K562 (cell line): Measurements from ENCODE around the gene CEP162. TPM values are rescaled to one million over a fixed set of nuclear protein-coding genes. Genes with fewer than 3 reads are reported as not detected.

ENCODE experiments used
- ATAC-seq: fragments of 200-7000 bp; cut with Tn5 transposase; 3 replicates; pipeline ENCODE4 v1.9.1; 2020; ENCODE audit warnings: moderate library complexity
- BruUV-seq: library from RNA; stranded (reverse); fragments of 400-500 nt; replicated peaks from 2 replicates; lab custom pipeline; 2021; lab: Mats Ljungman, UMichigan
- CTCF ChIA-PET: fragments of 300-600 bp; formaldehyde crosslinking; extraction: SDS; loops from one replicate; lab custom pipeline; 2021; ENCODE audit warnings: low intra/inter-chr PET ratio; lab: Yijun Ruan, JAX
- POLR2A ChIA-PET: fragments of 300-600, 350-650 bp; sonication (Branson Sonifier 250); formaldehyde crosslinking; extraction: SDS; loops from one replicate; lab custom pipeline; 2021; ENCODE audit warnings: antibody characterized with exemption, inconsistent platforms; lab: Yijun Ruan, JAX
- DNase-seq, 4 experiments: peaks; one replicate each; pipeline versions ENCODE4 v3.0.0 to v3.0.0-alpha.2; 2011 to 2018; ENCODE audit warnings: low spot score in 3 of 4, mixed read lengths in 3 of 4; ENCODE audit errors: extremely low read depth in 1 of 4
- FAIRE-seq: peaks from 2 replicates; lab custom pipeline; 2011; peaks lifted over from hg19 to GRCh38; lab: Jason Lieb, UNC
- H2AFZ ChIP-seq: 2 replicates; pipeline ENCODE4 v1.6.0; 2011; ENCODE audit warnings: low read depth, low read length, control low read depth, inconsistent platforms
- H3K27ac ChIP-seq: fragments of 200-600 bp; 3 replicates; pipeline ENCODE4 v1.8.0; 2011; ENCODE audit warnings: low read depth, mild to moderate bottlenecking, control low read depth, inconsistent platforms, low read length, moderate library complexity, mixed read lengths; ENCODE audit errors: extremely low read depth
- H3K27me3 ChIP-seq, 2 experiments: fragments of 300-600 bp in 1 of 2; 2 replicates in 1 of 2; 3 replicates in 1 of 2; pipeline versions ENCODE4 v1.6.0 to v1.8.0; 2011; ENCODE audit warnings: inconsistent platforms in 2 of 2, low read length in 2 of 2, mild to moderate bottlenecking in 1 of 2, mixed read lengths in 1 of 2, moderate library complexity in 1 of 2; ENCODE audit not compliant: control insufficient read depth in 2 of 2, insufficient read depth in 2 of 2
- H3K36me3 ChIP-seq: fragments of 300-600 bp; 3 replicates; pipeline ENCODE4 v1.8.0; 2011; ENCODE audit warnings: mild to moderate bottlenecking, low read length, inconsistent platforms; ENCODE audit not compliant: control insufficient read depth, insufficient read depth
- H3K4me1 ChIP-seq, 2 experiments: fragments of 200-600 bp in 1 of 2; replicated peaks in 1 of 2; 2 replicates in 1 of 2; 3 replicates in 1 of 2; pipeline versions ENCODE4 v1.5.1 to v1.8.0; 2011; ENCODE audit warnings: inconsistent platforms in 2 of 2, low read length in 2 of 2, mild to moderate bottlenecking in 1 of 2, mixed read lengths in 1 of 2, moderate library complexity in 1 of 2; ENCODE audit not compliant: control insufficient read depth in 2 of 2, insufficient read depth in 2 of 2
- H3K4me2 ChIP-seq: 2 replicates; pipeline ENCODE4 v1.6.1; 2011; ENCODE audit warnings: low read length, control low read depth, inconsistent platforms, mixed read lengths; ENCODE audit not compliant: insufficient read depth
- H3K4me3 ChIP-seq: fragments of 200-600 bp; sonication (generic), shearing (Covaris generic); 2 replicates; pipeline ENCODE4 v1.5.1; 2016; ENCODE audit warnings: control low read depth, inconsistent platforms
- H3K79me2 ChIP-seq: fragments of 200-600 bp; 3 replicates; pipeline ENCODE4 v1.8.0; 2011; ENCODE audit warnings: low read length, inconsistent platforms; ENCODE audit not compliant: control insufficient read depth, insufficient read depth
- H3K9ac ChIP-seq, 2 experiments: 2 replicates each; pipeline versions ENCODE4 v1.6.0 to v1.6.1; 2011; ENCODE audit warnings: low read depth in 2 of 2, low read length in 2 of 2, control low read depth in 1 of 2, inconsistent platforms in 1 of 2, mild to moderate bottlenecking in 1 of 2, mixed read lengths in 1 of 2; ENCODE audit not compliant: insufficient read depth in 1 of 2
- H3K9me1 ChIP-seq: one replicate; pipeline ENCODE4 v1.6.0; 2011; ENCODE audit warnings: inconsistent platforms, mild to moderate bottlenecking, low read length, moderate library complexity; ENCODE audit not compliant: control insufficient read depth, insufficient read depth
- H3K9me3 ChIP-seq: replicated peaks from 2 replicates; pipeline ENCODE4 v1.5.1; 2011; ENCODE audit warnings: low read depth, low read length, inconsistent platforms; ENCODE audit not compliant: control insufficient read depth, insufficient read depth
- H4K20me1 ChIP-seq: replicated peaks from 2 replicates; pipeline ENCODE4 v1.6.1; 2011; ENCODE audit warnings: low read length, inconsistent platforms, mixed read lengths; ENCODE audit not compliant: control insufficient read depth, insufficient read depth
- ARID2 ChIP-seq: fragments of 450-650 bp; IDR thresholded peaks from 2 replicates; pipeline ENCODE4 v1.6.1; 2017; ENCODE audit warnings: antibody characterized with exemption, mild to moderate bottlenecking
- ATF2 ChIP-seq: sonication (generic); formaldehyde crosslinking; IDR thresholded peaks from 2 replicates; pipeline ENCODE4 v1.8.1; 2022; ENCODE audit warnings: missing genetic modification reagents
- DEAF1 ChIP-seq: fragments of 450-650 bp; formaldehyde crosslinking; IDR thresholded peaks from 2 replicates; pipeline ENCODE4 v1.4.0; 2020; ENCODE audit warnings: mild to moderate bottlenecking, moderate library complexity
- HNRNPK ChIP-seq: fragments of 200-400 bp; formaldehyde crosslinking; IDR thresholded peaks from one replicate; pipeline ENCODE4 v1.6.1; 2018; ENCODE audit warnings: mild to moderate bottlenecking, low read depth, low read length; ENCODE audit not compliant: poor library complexity, severe bottlenecking
- NKRF ChIP-seq: fragments of 450-650 bp; IDR thresholded peaks from 2 replicates; pipeline ENCODE4 v1.6.1; 2016; ENCODE audit warnings: borderline replicate concordance
- POLR2A ChIP-seq: fragments of 450-650 bp; conservative IDR thresholded peaks from 2 replicates; pipeline ENCODE4 v1.6.1; 2016
- TAF7 ChIP-seq: fragments of 450-650 bp; IDR thresholded peaks from 2 replicates; pipeline ENCODE4 v1.6.1; 2016; ENCODE audit warnings: missing genetic modification characterization, missing compliant biosample characterization
- THAP12 ChIP-seq: fragments of 250-450 bp; sonication (Bioruptor Pico); IDR thresholded peaks from 2 replicates; pipeline ENCODE4 v1.9.0; 2021; ENCODE audit warnings: mild to moderate bottlenecking, inconsistent platforms
- ZC3H4 ChIP-seq: sonication (generic); formaldehyde crosslinking; IDR thresholded peaks from 2 replicates; pipeline ENCODE4 v1.9.0; 2021; ENCODE audit warnings: missing genetic modification reagents, borderline replicate concordance
- ZNF253 ChIP-seq: fragments of 250-450 bp; sonication (Bioruptor Pico); conservative IDR thresholded peaks from 2 replicates; pipeline ENCODE4 v1.6.1; 2021; ENCODE audit warnings: mild to moderate bottlenecking
- ZNF280B ChIP-seq: fragments of 250-450 bp; sonication (Bioruptor Pico); IDR thresholded peaks from 2 replicates; pipeline ENCODE4 v1.5.1; 2021; ENCODE audit warnings: mild to moderate bottlenecking
- ZNF57 ChIP-seq: fragments of 450-650 bp; formaldehyde crosslinking; IDR thresholded peaks from 2 replicates; pipeline ENCODE4 v1.4.0; 2020; ENCODE audit warnings: mild to moderate bottlenecking, moderate library complexity
- WGBS: fragments of 100-300 bp; shearing (Covaris generic); methylation state at CpG from one replicate; pipeline ENCODE4 v1.1.6; 2016; ENCODE audit warnings: low coverage, mixed read lengths; ENCODE audit not compliant: insufficient coverage; ENCODE audit errors: missing lambda C conversion rate; 5-methylcytosine and 5-hydroxymethylcytosine counted together
- in situ Hi-C: fragments of 300-500 bp; cut with MboI; formaldehyde crosslinking; loops from 4 replicates; pipeline ENCODE4 v1.15.0; 2018; ENCODE audit warnings: inconsistent platforms, mixed read lengths
- intact Hi-C: fragments of 100-400 bp; cut with micrococcal nuclease; formaldehyde crosslinking; loops from 2 replicates; pipeline ENCODE4 v1.14.2; 2022
- polyA plus RNA-seq, 8 experiments: library from polyadenylated mRNA; depleted of rRNA in 4 of 8; stranded (reverse) in 5 of 8; unstranded in 3 of 8; fragments of >200 nt; fragmentation: Nextera tagmentation in 2 of 8; fragmentation: Illumina TruSeq in 1 of 8; extraction: Ambion mirVana in 2 of 8; extraction: Trizol in 1 of 8; gene quantifications; 2 replicates each; pipeline versions ENCODE4 v1.2.1 to v1.2.3, GENCODE V29; 2011 to 2014; ENCODE audit warnings: inconsistent platforms in 1 of 8, missing spikeins in 1 of 8
- total RNA-seq, 7 experiments: library from RNA; depleted of rRNA in 6 of 7; stranded (reverse); fragments of >200 nt in 6 of 7; fragmentation: Illumina TruSeq in 2 of 7; extraction: Trizol in 2 of 7; gene quantifications; 2 replicates each; pipeline versions ENCODE4 v1.2.1 to v1.2.3, GENCODE V29; 2011 to 2021; ENCODE audit warnings: low replicate concordance in 1 of 7

The CEP162 gene
- total and polyA plus RNA-seq, 9 of the 15 experiments (the other 6 are each of a cell fraction or from before 2014, with no cell fraction given), result 3.9 to 8.6 (median 6.7) TPM

GRCh38 chr6:84251891-84252539 lies 24.6 kb upstream of the CEP162 start (continued):
- TF ChIP-seq NKRF (no peak), HNRNPK (no peak), ARID2 (no peak)

GRCh38 chr6:84249724-84250123 lies 22.3 kb upstream of the CEP162 start:
- ChIA-PET POLR2A (no interaction called here), CTCF (no interaction called here)
- Histone ChIP-seq H3K9me3 (no peaks in the 10 kb centered on the region), H2AFZ (peak overlapping the region; percentile 63), H3K9me1 (no peaks in the 10 kb centered on the region), H3K9ac (no peak overlapping the region), H3K4me3 (no peak overlapping the region), H3K4me2 (no peak overlapping the region), H4K20me1 (no peaks in the 10 kb centered on the region), H3K27me3 (no peaks in the 10 kb centered on the region), H3K79me2 (no peaks in the 10 kb centered on the region), H3K27ac (no peak overlapping the region), H3K36me3 (no peaks in the 10 kb centered on the region), H3K4me1 (no peaks in the 10 kb centered on the region)
- ATAC-seq (peak; percentile 49; the same call in 2 of the 3 replicates), FAIRE-seq (no peak), DNase-seq (no peak)
- in situ Hi-C loops (no loop called here), intact Hi-C loops (loop anchor here (5.0 kb wide), 1 partner anchor 173 kb away; no protein-coding TSS in a partner anchor)
- no TSS peak for BruUV-seq
- 28% methylated on average over 2 of the region's 3 CpGs for WGBS
- no peak for TF ChIP-seq DEAF1 (CRISPR knock-in tag)
- no peak for TF ChIP-seq ZNF280B (CRISPR knock-in tag)
- TF ChIP-seq TAF7 (tag), result no peak
- no peak for TF ChIP-seq ZC3H4
- no peak for TF ChIP-seq ZNF57
- no peak for TF ChIP-seq ZNF253 (CRISPR knock-in tag)
- TF ChIP-seq ATF2, result no peak
- no peak for TF ChIP-seq THAP12
- TF ChIP-seq POLR2A, result no peak
